ENCODE measurements around the gene ANKRD33B. TPM values are rescaled to one million over a fixed set of nuclear protein-coding genes. Genes with fewer than 3 reads are reported as not detected.

Gene ANKRD33B
- total and polyA plus RNA-seq, 7 donors, result 1.4 to 32.7 (median 7.8) TPM

GRCh38 chr5:10674096-10674495 is 110.2 kb downstream of the ANKRD33B start:
- Histone ChIP-seq H3K36me3 (ENCODE audit: insufficient read depth in 1 of 2, low read depth in 1 of 2) (no peaks in the 10 kb centered on the region), H3K4me3 (no peak overlapping the region), H3K27ac (no peak overlapping the region), H3K9me3 (no peaks in the 10 kb centered on the region), H3K4me1 (no peaks in the 10 kb centered on the region), H3K27me3 (ENCODE audit: insufficient read depth in 3 of 3, low read length in 2 of 3) (no peaks in the 10 kb centered on the region)
- DNase-seq, result no peak
- no peak for TF ChIP-seq CTCF (IDR thresholded peaks at IDR 0.05)
- 83 to 84% (median 84%) methylated on average over 11 of the region's 11 CpGs for WGBS, 3 donors
- ATAC-seq, result no peak
- intact Hi-C loops (cut with DNase I), result no loop called here

GRCh38 chr5:10674582-10674981 is 110.7 kb downstream of the ANKRD33B start:
- no peak for TF ChIP-seq CTCF (IDR thresholded peaks at IDR 0.05)
- ATAC-seq, result no peak
- intact Hi-C loops (cut with DNase I), result no loop called here

GRCh38 chr5:10675177-10675700 is 111.4 kb downstream of the ANKRD33B start:
- ATAC-seq (no peak), DNase-seq (no peak)
- H3K4me3 ChIP-seq, result no peak overlapping the region
- no peak for TF ChIP-seq CTCF (IDR thresholded peaks at IDR 0.05)
- intact Hi-C loops (cut with DNase I), result no loop called here
- no peak overlapping the region for H3K27ac ChIP-seq
- no peaks in the 10 kb centered on the region for H3K9me3 ChIP-seq
- H3K36me3 ChIP-seq (ENCODE audit: insufficient read depth in 1 of 2, low read depth in 1 of 2), result peaks cover 0 to 3% of the 10 kb centered on the region in 2 donors
- no peaks in the 10 kb centered on the region for H3K27me3 ChIP-seq (ENCODE audit: insufficient read depth in 3 of 3, low read length in 2 of 3)
- 84 to 88% (median 85%) methylated on average over 13 to 14 of the region's 14 CpGs for WGBS, 3 donors
- no peaks in the 10 kb centered on the region for H3K4me1 ChIP-seq

More at GRCh38 chr5:10674582-10674981, 110.7 kb downstream of the ANKRD33B start:
- no peak overlapping the region for H3K4me3 ChIP-seq
- peaks cover 0 to 2% of the 10 kb centered on the region in 2 donors for H3K36me3 ChIP-seq (ENCODE audit: insufficient read depth in 1 of 2, low read depth in 1 of 2)
- H3K9me3 ChIP-seq, result no peaks in the 10 kb centered on the region
- no peaks in the 10 kb centered on the region for H3K4me1 ChIP-seq
- H3K27ac ChIP-seq, result no peak overlapping the region
- no peak for DNase-seq
- 53 to 74% (median 54%) methylated on average over 4 to 6 of the region's 6 CpGs for WGBS, 3 donors
- no peaks in the 10 kb centered on the region for H3K27me3 ChIP-seq (ENCODE audit: insufficient read depth in 3 of 3, low read length in 2 of 3)

- Histone ChIP-seq H3K4me1 (no peaks in the 10 kb centered on the region), H3K27me3 (ENCODE audit: insufficient read depth in 3 of 3, low read length in 2 of 3) (no peaks in the 10 kb centered on the region), H3K9me3 (no peaks in the 10 kb centered on the region), H3K4me3 (no peak overlapping the region), H3K27ac (no peak overlapping the region), H3K36me3 (ENCODE audit: insufficient read depth in 1 of 2, low read depth in 1 of 2) (peaks cover 0 to 3% of the 10 kb centered on the region in 2 donors)
- no peak for TF ChIP-seq CTCF (IDR thresholded peaks at IDR 0.05)
- no peak for ATAC-seq
- no peak for DNase-seq
- intact Hi-C loops (cut with DNase I), result no loop called here
- WGBS, 3 donors, result 71 to 84% (median 81%) methylated on average over 4 of the region's 4 CpGs
Observed at GRCh38 chr5:10676224-10676623, 112.4 kb downstream of the ANKRD33B start.

- no peak overlapping the region for H3K4me3 ChIP-seq
- intact Hi-C loops (cut with DNase I), result no loop called here
- H3K9me3 ChIP-seq, result no peaks in the 10 kb centered on the region
- H3K27ac ChIP-seq, result no peak overlapping the region
- TF ChIP-seq CTCF (IDR thresholded peaks at IDR 0.05), result no peak
- WGBS, 3 donors, result 96 to 100% (median 98%) methylated on average over 1 of the region's 1 CpG
- no peaks in the 10 kb centered on the region for H3K27me3 ChIP-seq (ENCODE audit: insufficient read depth in 3 of 3, low read length in 2 of 3)
- H3K4me1 ChIP-seq, result no peaks in the 10 kb centered on the region
- ATAC-seq (no peak), DNase-seq (no peak)
- H3K36me3 ChIP-seq (ENCODE audit: insufficient read depth in 1 of 2, low read depth in 1 of 2), result peaks cover 0 to 3% of the 10 kb centered on the region in 2 donors
Observed at GRCh38 chr5:10676946-10677345, 113.1 kb downstream of the ANKRD33B start.

All from psoas muscle (tissue), 8 donors.